Measurements from ENCODE around the gene CCDC112.

CCDC112 gene

DNA sequence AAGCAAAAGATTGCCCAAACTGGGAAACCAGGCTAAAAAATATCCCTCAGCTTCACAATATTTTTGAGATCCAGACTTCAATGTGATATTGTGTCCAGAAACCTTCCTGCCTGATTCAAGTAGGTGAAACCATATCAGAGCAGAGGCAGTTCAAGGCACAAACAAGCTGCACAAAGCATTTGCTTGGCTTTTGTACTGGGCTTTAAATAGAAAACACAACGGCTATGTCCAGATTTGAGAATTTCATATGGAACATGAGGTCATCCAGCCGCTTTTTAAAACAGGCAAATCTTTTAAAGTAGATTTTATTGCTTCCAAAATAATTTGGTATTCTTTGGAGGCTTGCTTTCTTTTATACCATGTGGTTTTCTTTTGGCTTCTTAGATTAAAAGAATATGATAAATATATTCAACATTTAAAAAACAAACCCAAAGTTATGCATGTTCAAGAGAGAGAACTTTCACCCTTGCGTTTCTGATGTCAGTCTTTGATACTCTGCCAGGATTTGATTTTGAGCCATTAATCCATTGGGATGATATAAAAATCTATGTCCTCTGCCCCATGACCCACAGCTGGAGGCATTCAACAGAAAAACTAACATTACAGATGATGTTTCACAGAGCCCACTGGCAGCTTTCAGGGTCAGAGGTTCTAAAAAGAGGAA, 29.0 kb upstream of the CCDC112 start:
- H3K4me2 ChIP-seq (ENCODE audit: insufficient read depth, low read length) = no peak overlapping the region
- H3K4me1 ChIP-seq (ENCODE audit: insufficient read depth, low read length) = no peaks in the 10 kb centered on the region
- H3K9ac ChIP-seq (ENCODE audit: low read depth, low read length) = no peak overlapping the region
- no peaks in the 10 kb centered on the region for H3K79me2 ChIP-seq (ENCODE audit: insufficient read depth, low read length)
- H4K20me1 ChIP-seq (ENCODE audit: insufficient read depth, low read length) = no peaks in the 10 kb centered on the region
- H3K27me3 ChIP-seq (ENCODE audit: insufficient read depth, low read length, poor library complexity) = peaks cover 7% of the 10 kb centered on the region
- H2AFZ ChIP-seq (ENCODE audit: low read depth, low read length) = no peak overlapping the region
- H3K27ac ChIP-seq (ENCODE audit: low read length) = no peak overlapping the region
- DNase-seq (no peak), ATAC-seq (ENCODE audit: insufficient read depth, low read depth) (no peak)
- H3K4me3 ChIP-seq (ENCODE audit: low read depth in 1 of 2, low read length in 2 of 2) = no peak overlapping the region
- no peaks in the 10 kb centered on the region for H3K9me3 ChIP-seq (ENCODE audit: insufficient read depth, low read length, severe bottlenecking)
- no peaks in the 10 kb centered on the region for H3K36me3 ChIP-seq (ENCODE audit: insufficient read depth, low read length)
- TF ChIP-seq EZH2 (IDR thresholded peaks at IDR 0.05; ENCODE audit: borderline replicate concordance, low read depth, low read length, severe bottlenecking) = no peak
- TF ChIP-seq, protein P1, sequence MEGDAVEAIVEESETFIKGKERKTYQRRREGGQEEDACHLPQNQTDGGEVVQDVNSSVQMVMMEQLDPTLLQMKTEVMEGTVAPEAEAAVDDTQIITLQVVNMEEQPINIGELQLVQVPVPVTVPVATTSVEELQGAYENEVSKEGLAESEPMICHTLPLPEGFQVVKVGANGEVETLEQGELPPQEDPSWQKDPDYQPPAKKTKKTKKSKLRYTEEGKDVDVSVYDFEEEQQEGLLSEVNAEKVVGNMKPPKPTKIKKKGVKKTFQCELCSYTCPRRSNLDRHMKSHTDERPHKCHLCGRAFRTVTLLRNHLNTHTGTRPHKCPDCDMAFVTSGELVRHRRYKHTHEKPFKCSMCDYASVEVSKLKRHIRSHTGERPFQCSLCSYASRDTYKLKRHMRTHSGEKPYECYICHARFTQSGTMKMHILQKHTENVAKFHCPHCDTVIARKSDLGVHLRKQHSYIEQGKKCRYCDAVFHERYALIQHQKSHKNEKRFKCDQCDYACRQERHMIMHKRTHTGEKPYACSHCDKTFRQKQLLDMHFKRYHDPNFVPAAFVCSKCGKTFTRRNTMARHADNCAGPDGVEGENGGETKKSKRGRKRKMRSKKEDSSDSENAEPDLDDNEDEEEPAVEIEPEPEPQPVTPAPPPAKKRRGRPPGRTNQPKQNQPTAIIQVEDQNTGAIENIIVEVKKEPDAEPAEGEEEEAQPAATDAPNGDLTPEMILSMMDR (IDR thresholded peaks at IDR 0.05; ENCODE audit: borderline replicate concordance, extremely low read depth, low read length, poor library complexity, severe bottlenecking) = no peak

DNA sequence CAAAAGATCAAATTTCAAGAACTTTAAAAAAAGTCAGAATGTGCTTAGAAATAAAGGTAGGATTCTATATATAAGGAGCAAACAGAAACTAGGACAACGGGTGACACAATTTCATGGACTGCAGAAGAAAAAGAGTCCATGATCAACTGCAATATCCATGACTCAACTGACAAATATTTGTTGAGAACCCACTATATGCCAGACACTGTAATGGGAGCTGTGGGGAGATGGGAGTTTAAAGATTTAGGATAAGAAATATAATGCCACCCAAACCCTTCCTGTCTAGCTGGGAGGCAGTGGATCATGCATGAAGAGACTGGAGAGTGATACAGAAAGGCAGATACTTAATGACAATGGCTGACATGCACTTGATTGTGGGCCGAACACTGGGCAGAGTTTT, 27.6 kb upstream of the CCDC112 start:
- Histone ChIP-seq H3K9ac (ENCODE audit: low read depth, low read length) (no peak overlapping the region), H3K36me3 (ENCODE audit: insufficient read depth, low read length) (no peaks in the 10 kb centered on the region), H2AFZ (ENCODE audit: low read depth, low read length) (no peak overlapping the region), H3K27ac (ENCODE audit: low read length) (no peak overlapping the region), H3K79me2 (ENCODE audit: insufficient read depth, low read length) (no peaks in the 10 kb centered on the region), H3K9me3 (ENCODE audit: insufficient read depth, low read length, severe bottlenecking) (no peaks in the 10 kb centered on the region), H3K4me1 (ENCODE audit: insufficient read depth, low read length) (no peaks in the 10 kb centered on the region), H4K20me1 (ENCODE audit: insufficient read depth, low read length) (no peaks in the 10 kb centered on the region), H3K4me2 (ENCODE audit: insufficient read depth, low read length) (no peak overlapping the region), H3K4me3 (ENCODE audit: low read depth in 1 of 2, low read length in 2 of 2) (no peak overlapping the region), H3K27me3 (ENCODE audit: insufficient read depth, low read length, poor library complexity) (peaks cover 7% of the 10 kb centered on the region)
- no peak for ATAC-seq (ENCODE audit: insufficient read depth, low read depth)
- no peak for TF ChIP-seq EZH2 (IDR thresholded peaks at IDR 0.05; ENCODE audit: borderline replicate concordance, low read depth, low read length, severe bottlenecking)
- TF ChIP-seq, protein P1 (IDR thresholded peaks at IDR 0.05; ENCODE audit: borderline replicate concordance, extremely low read depth, low read length, poor library complexity, severe bottlenecking) = no peak
- DNase-seq = no peak

DNA sequence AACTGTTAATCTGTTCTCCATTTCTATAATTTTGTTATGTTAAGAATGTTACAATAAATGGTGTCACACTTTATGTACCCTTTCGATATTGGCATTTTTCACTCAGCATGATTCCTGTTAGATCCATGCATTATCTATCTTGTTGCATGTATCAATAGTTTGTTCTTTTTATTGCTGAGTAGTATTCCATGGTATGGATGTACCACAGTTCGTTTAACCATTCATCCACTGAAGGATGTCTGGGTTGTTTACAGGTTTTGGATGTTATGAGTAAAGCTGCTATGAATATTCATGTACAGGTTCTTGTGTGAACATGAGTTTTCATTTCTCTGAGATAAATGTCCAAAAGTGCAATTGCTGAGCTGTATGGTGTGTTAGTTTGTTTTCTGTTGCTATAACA, 26.3 kb upstream of the CCDC112 start:
- H3K4me1 ChIP-seq (ENCODE audit: insufficient read depth, low read length) = no peaks in the 10 kb centered on the region
- H3K4me2 ChIP-seq (ENCODE audit: insufficient read depth, low read length) = no peak overlapping the region
- no peak for ATAC-seq (ENCODE audit: insufficient read depth, low read depth)

More for the DNA sequence above, 26.3 kb upstream of the CCDC112 start:
- no peaks in the 10 kb centered on the region for H4K20me1 ChIP-seq (ENCODE audit: insufficient read depth, low read length)
- H3K9ac ChIP-seq (ENCODE audit: low read depth, low read length) = no peak overlapping the region
- H3K27me3 ChIP-seq (ENCODE audit: insufficient read depth, low read length, poor library complexity) = peaks cover 7% of the 10 kb centered on the region
- TF ChIP-seq, protein P1 (IDR thresholded peaks at IDR 0.05; ENCODE audit: borderline replicate concordance, extremely low read depth, low read length, poor library complexity, severe bottlenecking) = no peak
- no peak overlapping the region for H2AFZ ChIP-seq (ENCODE audit: low read depth, low read length)
- H3K79me2 ChIP-seq (ENCODE audit: insufficient read depth, low read length) = no peaks in the 10 kb centered on the region
- no peak overlapping the region for H3K27ac ChIP-seq (ENCODE audit: low read length)
- no peak overlapping the region for H3K4me3 ChIP-seq (ENCODE audit: low read depth in 1 of 2, low read length in 2 of 2)
- DNase-seq = no peak
- H3K36me3 ChIP-seq (ENCODE audit: insufficient read depth, low read length) = no peaks in the 10 kb centered on the region
- H3K9me3 ChIP-seq (ENCODE audit: insufficient read depth, low read length, severe bottlenecking) = no peaks in the 10 kb centered on the region

All from DND-41 (cell line).